Skin epidermis (tissue), 12 donors: Measurements from ENCODE around the gene BMERB1.
A peak's percentile ranks its signal among the peaks of the same experiment; 100 is the strongest.
"Not testable (repeated sequence)": the region's sequence is repeated elsewhere in the genome, so short reads cannot be mapped to it uniquely, and the experiment has no call there.

Source experiments
- H3K27ac ChIP-seq, 21 experiments: fragments of 200-600 bp; sonication (generic) in 11 of 21; one replicate each; pipeline ENCODE4 v1.5.0; 2020; ENCODE audit warnings: mild to moderate bottlenecking in 3 of 21, inconsistent platforms in 2 of 21, moderate library complexity in 2 of 21
- H3K4me3 ChIP-seq, 7 experiments: fragments of 200-600 bp; sonication (generic) in 2 of 7; one replicate each; pipeline ENCODE4 v1.5.0; 2020; ENCODE audit warnings: inconsistent platforms in 2 of 7, mild to moderate bottlenecking in 2 of 7, moderate library complexity in 1 of 7

Gene BMERB1

DNA sequence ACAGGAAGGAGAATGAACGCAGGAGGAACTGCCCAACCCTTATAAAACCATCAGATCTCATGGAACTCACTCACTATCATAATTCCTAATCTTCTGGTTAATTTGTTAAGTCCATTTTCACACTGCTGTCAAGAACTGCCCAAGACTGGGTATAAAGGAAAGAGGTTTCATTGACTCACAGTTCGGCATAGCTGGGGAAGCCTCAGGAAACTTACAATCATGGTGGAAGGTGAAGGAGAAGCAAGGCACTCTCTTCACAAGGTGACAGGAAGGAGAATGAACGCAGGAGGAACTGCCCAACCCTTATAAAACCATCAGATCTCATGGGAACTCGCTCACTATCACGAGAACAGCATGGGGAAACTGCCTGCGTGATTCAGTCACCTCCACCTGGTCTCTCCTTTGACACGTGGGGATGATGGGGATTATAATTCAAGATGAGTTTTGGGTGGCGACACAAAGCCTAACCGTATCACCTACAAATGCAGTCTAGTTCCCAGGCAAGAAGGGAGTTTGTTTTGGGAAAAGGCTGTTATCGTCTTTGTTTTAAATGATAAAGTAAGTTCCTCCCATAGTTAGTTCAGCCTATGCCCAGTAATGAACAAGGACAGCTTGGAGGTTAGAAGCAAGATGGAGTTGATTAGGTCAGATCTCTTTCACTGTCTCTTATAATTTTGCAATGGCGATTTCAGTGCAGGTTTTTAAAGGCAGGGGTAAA lies 139.7 kb downstream of the BMERB1 start:
- not testable (repeated sequence) for H3K4me3 ChIP-seq, H3K27ac ChIP-seq

DNA sequence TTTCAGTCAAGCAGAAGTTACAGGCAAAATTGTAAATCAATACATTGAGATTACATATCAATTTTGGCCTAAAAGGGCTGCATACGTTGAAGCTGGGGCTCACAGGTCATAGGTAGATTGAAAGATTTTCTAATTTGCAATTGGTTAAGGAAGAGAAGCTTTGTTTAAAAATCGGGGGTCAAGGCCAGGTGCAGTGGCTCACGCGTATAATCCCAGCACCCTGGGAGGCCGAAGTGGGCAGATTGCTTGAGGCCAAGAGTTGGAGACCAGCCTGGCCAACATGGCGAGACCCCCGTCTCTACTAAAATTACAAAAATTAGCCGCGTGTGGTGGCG lies 140.2 kb downstream of the BMERB1 start:
- Histone ChIP-seq H3K27ac (no peak overlapping the region), H3K4me3 (no peak overlapping the region)

DNA sequence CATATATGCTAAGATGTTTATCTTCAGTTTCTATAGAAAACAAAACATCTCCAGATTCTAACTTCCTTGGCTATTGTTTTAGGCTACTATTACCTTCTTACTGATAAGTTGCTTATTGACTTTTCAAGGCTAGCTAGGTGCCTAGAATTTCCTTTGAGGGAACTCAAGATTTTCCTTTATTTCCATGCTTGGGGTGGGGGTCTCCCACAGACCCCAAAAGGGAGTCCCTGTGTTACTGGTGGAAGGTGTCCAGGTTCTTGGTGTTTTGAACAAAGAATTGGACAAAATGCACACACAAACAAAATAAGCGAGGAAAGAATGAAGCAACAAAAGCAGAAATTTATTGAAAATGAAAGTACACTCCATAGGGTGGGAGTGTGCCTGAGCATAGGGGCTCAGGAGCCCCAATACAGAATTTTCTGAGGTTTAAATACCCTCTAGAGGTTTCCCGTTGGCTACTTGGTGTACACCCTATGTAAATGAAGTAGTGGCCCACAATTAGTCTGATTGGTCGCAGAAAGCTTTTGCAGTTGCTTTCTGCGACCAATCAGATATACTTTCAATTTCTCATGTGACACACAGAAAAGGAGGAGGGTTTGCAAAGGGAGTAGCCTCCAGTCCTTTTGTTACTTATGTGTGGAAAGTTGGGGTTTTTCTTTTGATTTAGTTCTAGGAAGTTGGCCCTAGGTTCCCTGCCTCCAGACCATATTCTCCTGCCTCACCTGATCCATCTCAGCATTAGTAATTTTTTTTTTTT lies 141.1 kb downstream of the BMERB1 start:
- Histone ChIP-seq H3K4me3 (no peak overlapping the region), H3K27ac (peak overlapping the region in 7 of 21 experiments; percentile 57 to 86 (median 73))

DNA sequence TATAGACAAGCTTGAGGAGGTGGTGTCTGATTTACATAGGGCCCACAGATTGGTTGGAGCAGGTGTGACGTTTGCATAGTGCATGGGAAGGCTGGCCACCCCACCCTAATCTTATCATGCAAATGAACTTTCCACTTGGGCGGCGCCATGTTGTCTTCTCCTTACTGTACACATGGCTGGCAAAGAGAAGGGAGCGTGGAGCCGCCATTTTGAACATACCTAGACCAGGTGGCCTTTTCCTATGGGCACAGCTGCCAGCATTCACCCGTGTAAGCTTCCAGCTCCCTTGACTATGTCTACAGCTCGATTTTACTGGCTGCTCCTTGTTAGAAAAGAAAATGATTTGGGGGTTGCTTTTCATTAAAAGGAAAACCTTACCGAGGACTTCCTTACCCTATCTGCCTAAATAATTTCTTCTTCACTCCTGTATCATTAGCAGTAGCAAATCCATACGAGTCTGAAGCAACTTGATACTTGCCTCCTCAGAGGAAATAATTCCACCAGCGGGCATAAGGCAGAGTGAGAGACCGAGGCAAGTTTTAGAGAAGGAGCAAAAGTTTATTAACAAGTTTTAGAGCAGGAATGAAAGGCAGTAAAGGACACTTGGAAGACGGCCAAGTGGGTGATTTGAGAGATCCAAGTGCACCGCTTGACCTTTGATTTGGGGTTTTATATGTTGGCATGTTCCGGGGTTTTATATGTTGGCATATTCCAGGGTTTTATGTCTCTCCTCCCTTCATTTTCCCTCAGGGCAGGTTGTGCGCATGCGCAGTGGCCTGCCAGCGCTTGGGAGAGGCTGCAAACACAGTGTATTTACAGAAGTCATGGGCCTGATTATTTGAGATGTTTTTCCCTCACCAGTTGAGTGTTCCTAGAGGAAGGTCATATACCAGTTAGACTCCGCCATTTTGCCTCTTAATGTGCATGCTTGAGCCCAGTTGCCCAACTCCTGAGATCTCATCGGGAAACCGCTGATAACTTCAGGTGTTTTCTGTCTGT lies 142.9 kb downstream of the BMERB1 start:
- no peak overlapping the region for H3K4me3 ChIP-seq
- H3K27ac ChIP-seq: peak overlapping the region in 13 of 21 experiments; percentile 57 to 86 (median 74)

DNA sequence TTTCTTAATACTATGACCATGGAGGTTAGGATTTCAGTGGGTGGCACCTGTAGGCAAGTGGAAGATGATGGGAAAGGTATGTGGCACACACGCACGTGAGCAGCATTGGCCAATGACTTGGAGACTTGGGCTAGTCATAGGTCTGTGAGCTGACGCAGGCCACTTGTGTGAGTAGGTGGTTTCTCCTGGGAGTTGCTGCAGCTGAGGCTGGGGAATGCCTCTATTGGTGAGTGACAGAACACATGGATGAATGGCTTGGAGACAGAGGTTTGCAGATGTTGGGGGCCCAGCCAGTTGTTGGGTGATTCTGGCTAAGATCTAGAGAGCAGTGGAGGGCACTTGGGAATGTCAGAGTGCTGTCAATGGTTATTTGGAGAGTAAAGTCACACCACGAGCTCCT lies 144.4 kb downstream of the BMERB1 start:
- Histone ChIP-seq H3K4me3 (no peak overlapping the region), H3K27ac (peak overlapping the region in 1 of 21 experiments; percentile 20)

DNA sequence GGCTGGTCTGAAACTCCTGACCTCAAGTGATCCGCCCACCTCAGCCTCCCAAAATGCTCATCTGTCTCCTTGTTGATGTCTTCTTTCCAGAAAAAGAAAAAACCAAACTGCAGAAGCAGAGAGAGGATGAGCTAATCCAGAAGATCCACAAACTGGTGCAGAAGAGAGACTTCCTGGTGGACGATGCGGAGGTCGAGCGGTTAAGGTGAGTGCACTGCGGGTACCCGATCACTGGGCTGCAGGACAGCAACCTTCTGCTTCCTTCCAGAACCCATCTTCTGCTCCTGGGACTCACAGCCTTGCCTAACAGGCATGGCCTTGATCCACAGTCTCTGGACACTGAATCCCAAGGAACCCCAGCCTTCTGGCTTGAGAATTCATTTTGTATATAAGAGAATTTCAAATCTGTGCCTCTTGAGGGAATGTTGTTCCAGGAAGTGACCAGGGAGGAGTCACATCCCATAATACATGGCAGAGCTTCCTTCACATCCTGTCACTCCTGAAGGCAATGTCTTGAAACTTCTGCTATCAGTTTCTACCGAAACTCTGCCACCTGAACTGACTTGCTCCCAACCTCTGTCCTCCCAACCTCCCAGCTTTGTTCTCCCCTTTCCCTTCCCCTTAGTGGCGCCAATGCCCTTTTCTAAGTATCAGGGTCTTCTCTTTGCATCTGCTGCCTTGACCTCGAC lies 146.9 kb downstream of the BMERB1 start:
- Histone ChIP-seq H3K27ac (peak overlapping the region in 9 of 21 experiments; percentile 5 to 67 (median 35)), H3K4me3 (no peak overlapping the region)

DNA sequence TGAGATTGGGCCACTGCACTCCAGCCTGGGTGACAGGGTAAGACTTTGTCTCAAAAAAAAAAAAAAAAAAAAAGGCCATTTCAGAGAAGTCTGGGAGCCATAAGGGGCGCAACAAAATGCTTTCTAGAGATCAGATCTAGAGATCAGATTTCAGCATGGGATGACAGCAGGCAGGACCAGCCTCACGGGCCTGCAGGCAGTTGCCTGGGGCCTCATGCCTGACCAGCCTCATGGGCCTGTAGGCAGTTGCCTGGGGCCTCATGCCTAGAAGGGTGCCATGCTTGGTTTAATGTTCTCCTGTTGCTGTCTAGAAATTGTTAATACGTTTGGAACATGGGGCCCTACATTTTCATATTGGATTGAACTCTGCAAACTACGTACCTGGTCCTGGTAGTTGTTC lies 149.1 kb downstream of the BMERB1 start:
- H3K27ac ChIP-seq: no peak overlapping the region
- H3K4me3 ChIP-seq: no peak overlapping the region

DNA sequence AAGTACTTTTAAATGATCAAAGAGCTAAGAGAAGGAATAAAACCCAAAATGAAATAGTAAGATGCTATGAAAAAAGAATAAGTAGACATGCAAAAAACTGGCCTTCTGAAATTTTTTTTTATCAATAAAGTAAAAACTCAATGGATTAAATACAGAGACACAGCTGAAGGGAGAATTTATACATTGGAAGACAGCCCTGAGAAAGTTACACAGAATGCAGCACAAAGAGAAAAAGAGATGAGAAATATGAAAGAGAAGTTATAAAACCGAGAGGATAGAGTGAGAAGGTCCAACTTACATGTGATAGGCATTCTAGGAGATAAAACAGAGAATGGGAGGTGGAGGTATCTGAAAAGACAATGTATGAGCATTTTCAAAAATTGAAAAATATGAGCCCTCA lies 151.6 kb downstream of the BMERB1 start:
- Histone ChIP-seq H3K4me3 (no peak overlapping the region), H3K27ac (no peak overlapping the region)

DNA sequence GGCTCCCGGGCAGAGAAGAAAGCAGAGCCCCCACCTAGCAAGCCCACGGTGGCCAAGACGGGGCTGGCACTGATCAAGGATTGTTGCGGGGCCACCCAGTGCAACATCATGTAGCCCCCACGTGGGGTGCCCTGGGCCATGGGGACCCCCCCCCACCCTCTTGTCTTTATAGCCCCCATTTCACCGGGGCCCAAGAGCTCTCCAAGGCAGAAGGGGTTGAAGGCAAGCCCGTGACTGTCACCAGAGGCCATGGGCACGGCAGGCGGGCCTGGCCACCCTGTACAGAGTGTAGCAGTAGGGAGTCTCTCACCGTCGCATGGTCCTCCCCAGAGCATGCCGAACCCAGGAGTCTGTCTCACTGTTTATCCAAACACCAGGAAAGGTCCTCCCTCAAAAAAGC lies 152.3 kb downstream of the BMERB1 start:
- H3K4me3 ChIP-seq: no peak overlapping the region
- H3K27ac ChIP-seq: no peak overlapping the region

DNA sequence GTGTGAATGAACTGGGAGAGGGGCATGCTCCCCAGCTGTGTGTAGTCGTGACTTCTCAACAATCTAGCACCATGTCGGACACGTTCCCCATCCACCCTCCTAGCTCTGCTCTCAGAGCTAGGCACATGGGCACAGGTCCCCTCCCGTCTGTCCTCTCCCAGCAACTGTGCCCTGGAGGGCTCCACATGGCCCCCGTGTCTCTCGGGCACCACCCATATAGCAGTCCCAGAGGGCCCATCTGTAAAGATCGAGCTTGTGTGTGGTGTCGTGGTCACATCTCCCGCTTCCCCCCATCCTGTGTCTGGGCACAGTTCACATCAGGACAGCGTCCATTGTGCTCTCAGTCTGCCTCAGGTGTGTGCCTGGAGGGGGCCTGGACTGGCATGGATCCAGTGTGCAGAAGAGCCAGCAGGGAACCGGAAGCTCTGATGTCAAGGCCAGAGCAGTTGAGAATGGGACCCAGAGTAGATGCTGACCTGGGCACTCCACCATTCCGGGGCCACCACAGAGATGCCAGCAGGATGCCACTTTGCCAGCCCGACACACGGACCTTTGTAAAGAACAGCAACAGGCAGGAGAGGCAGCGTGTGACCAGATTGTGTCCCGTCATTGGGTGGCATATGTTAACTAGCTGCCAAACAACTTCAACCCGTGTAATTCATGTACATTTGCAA lies 152.9 kb downstream of the BMERB1 start:
- Histone ChIP-seq H3K4me3 (no peak overlapping the region), H3K27ac (no peak overlapping the region)

DNA sequence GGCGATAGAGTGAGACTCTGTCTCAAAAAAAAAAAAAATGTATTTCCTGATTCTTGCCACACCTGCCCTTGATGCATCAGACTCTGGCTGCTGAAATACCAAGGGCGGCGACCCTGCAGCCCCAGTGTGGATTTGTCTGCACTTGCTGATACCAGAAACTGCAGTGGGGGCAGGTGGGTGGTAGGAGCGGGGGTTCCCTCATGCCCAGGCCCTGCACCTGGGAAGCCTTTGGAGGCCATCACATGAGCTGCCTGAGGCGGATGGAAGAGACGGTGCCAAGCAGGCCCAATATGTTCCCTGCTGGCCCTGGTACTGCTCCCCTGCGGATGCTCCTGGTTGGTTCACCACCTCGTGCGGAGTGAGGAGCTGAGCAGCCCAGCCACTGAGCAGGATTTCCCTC lies 157.9 kb downstream of the BMERB1 start:
- H3K4me3 ChIP-seq: no peak overlapping the region
- H3K27ac ChIP-seq: peak overlapping the region in 17 of 21 experiments; percentile 14 to 95 (median 65)

DNA sequence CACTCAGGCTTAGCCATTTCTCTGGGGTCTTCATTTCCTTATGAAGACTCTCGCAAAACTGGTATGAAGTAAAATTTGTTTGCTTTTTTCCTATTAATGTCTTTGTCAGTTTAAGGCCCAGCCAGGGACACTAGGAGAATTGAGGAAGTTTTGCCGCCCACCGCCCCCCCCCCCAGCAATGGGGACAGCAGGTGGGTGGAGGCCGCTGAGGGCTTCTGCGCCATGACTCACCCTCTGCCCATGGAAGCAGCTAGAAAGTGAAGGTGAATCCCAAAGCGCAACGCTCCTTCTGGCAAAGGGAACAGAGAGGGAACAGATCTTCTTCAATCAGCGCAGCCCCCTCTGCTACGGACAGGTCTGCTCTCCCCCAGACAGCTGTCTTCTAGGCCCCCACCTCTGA lies 158.8 kb downstream of the BMERB1 start:
- peak overlapping the region in 16 of 21 experiments; percentile 42 to 95 (median 65) for H3K27ac ChIP-seq

DNA sequence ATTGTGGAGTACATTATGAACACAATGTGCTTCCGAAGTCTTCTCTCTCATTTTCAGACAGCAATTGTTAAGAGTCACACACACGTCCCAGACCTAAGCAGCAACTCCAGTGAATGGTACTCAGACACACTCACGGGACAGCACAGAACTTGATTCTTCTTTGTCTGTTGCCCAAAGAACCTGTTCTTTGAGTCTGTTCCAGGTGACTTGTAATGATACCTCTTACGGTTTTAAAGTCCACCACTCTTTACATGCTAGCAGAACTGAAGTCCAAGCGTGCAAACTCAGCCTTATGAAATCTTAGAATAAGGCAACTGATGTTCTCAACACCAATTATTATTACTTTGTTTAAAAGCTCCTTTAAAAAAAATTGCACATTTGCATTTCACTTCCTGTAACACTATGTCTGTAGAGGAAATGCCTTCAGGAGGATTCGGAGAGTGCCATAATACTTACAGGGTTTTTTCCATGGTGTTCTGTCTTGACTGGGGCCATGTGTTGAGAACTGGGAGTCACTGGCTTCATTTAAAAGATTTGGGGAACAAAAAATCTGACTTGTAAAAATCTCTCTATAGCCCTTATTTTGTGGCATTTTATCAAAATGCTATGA lies 160.4 kb downstream of the BMERB1 start:
- Histone ChIP-seq H3K27ac (peak overlapping the region in 10 of 21 experiments; percentile 16 to 95 (median 42)), H3K4me3 (no peak overlapping the region)

More for the DNA sequence above, 158.8 kb downstream of the BMERB1 start:
- no peak overlapping the region for H3K4me3 ChIP-seq

DNA sequence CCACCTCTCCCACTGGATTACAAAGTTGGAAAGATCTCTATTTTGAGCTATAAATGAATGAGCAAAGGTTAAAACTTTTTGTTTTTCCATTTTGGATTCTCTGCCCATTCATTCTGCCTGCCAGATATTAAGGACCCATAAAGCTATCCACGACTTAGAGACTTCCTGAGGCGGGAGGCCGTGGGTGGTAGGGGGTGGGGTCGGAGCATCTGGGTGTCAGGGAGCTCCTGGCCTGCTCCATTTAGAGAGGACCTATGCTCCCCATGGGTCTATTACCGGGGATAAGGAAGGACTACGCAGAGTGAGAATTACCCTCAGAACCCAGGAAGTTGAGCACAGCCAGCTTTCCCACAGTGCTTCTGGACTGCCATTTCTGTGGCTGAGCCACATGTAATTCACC lies 162.7 kb downstream of the BMERB1 start:
- Histone ChIP-seq H3K27ac (peak overlapping the region in 2 of 21 experiments; percentile 6 to 26), H3K4me3 (no peak overlapping the region)

DNA sequence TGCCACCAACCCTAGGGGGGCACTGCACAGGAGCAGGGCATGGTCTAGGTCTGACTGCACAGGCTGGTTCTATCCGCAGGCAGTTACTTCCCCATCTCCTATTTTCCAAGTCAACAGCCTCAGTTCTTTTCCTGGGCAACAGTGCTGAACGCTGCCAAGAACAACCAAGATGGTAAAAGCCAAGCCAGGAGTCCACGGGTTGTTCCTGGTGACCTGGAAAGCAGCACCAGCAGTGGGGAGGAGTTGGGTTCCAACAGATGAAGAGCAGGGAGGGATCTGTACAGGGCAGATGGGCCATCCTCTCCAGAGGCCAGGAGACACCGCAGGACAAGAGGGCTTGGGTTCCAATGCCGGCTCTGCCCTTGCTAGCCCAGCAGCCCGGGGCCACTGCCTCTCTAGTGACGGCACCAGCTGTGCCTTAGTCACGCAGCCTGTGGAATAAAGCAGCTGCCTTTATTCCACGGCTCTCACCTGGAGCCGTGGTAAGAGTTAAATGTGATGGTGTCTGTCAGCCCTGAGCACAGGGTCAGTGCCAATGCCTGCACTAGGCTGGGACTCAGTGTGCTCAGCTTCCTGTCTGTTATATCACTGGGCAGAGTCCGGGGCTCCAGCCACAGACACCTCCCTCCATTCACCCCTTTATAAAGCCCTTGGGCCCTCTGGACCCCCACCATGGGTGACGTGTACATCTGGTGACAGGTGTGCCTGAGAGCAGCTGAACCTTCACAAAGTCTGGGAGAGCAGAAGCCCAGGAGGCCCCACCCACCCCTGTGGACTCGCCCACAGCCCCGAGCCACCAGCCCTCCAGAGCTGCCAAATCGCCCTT lies 163.6 kb downstream of the BMERB1 start:
- H3K4me3 ChIP-seq: no peak overlapping the region
- H3K27ac ChIP-seq: peak overlapping the region in 2 of 21 experiments; percentile 6 to 26

DNA sequence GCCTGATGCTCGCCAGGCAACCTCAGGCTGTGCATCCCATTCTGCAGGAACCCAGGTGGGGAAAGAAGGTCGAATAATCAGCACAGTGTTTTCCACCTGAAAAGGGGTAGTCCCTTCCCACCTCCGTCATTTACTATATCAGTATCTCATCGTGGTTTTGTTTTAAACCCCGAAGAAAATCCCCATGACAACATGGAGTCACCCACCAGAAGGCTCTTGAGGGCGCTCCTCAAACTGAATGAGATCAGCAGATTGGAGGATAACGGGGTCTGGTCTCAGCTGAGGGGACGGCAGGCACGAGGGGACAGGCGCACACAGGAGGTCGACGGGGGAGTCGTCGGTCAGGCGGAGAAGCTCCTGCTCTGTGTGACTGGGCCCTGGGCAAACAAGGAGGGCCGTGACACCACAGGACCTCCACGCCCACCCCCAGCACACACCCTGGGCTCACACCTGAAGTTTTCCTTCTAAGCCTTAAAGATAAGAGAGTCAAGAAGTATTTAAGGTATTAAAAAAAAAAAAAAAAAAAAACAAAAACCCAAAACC lies 164.3 kb downstream of the BMERB1 start:
- H3K27ac ChIP-seq: no peak overlapping the region

DNA sequence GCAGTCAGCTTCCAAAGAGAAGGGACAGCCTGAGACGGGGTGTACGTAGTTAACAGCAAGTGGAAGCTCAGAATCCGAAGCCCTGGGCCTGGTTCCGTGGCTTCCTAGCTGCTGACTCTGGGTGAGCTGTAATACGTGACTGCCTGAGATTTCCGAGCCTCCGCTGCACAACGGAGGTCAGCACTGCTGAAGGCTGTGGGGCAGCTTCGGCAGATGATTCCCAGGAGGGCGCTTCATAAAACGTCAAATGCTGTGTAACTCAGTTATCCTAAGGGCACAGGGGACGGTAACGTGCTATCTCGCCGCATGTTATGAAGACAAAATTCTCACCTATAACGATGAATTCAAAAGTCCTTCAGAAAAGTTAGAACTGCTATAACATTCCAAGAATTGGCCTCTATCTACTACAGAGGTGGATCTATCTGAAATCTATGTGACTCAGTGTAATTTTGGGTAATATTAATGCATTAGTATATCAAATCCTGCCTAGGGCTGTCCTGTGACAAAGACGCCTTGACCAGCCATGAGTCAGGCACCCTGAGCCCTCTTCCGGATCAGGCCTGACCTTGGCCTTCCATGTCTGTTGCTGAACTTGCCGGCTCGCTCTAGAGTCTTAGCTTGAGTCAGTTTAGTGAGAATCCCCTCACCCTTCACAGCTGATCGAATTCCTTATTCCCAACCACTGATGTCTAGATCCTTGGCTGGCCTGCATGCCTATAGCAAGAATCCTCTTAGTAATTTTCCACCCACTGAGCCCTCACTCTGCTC lies 165.1 kb downstream of the BMERB1 start:
- peak overlapping the region in 1 of 21 experiments; percentile 3 for H3K27ac ChIP-seq
- H3K4me3 ChIP-seq: no peak overlapping the region

More for the DNA sequence above, 164.3 kb downstream of the BMERB1 start:
- H3K4me3 ChIP-seq: no peak overlapping the region
